Measurements from ENCODE around the gene NOC3L.

NOC3L gene

DNA sequence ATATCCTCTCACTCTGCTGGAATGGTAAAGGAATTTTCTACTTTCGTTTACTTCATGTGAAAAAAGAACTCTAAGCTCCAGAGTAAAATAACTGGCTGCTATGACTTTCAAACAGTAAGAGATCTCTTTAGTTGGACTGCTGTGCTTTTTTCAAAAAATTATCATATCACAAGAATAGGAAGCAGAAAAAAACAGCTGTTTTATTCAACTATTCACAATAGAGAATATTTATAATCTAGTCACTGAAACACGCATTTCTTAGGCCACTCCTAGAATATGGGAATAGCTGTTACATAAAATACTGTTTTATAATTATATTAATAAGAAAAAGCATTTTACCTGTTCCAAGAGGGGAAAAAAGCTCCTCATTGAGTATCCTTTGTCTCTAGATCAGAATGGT is 29.7 kb downstream of the NOC3L start:
- TF ChIP-seq ZEB2 (tag by site-specific recombination; IDR thresholded peaks at IDR 0.05) = no peak
- ChIA-PET POLR2A (no interaction called here), CTCF (interaction anchor here (0.6 to 3.4 kb wide), 6 partner anchors 8 to 416 kb away, joined by 3 to 37 read pairs (median 4); no protein-coding TSS in a partner anchor)
- no peaks in the 10 kb centered on the region for H3K4me1 ChIP-seq (ENCODE audit: control insufficient read depth, insufficient read depth, low read length)
- H3K36me3 ChIP-seq (ENCODE audit: control insufficient read depth in 2 of 2, insufficient read depth in 1 of 2, low read length in 2 of 2) = peaks cover 65 to 77% of the 10 kb centered on the region in 2 experiments
- no peaks in the 10 kb centered on the region for H3K9me3 ChIP-seq (ENCODE audit: control insufficient read depth, insufficient read depth, low read depth, low read length)
- no peak overlapping the region for H3K27ac ChIP-seq (ENCODE audit: extremely low read depth, low read depth, low read length)
- no peak overlapping the region for H3K4me3 ChIP-seq (ENCODE audit: low read depth, low read length)

DNA sequence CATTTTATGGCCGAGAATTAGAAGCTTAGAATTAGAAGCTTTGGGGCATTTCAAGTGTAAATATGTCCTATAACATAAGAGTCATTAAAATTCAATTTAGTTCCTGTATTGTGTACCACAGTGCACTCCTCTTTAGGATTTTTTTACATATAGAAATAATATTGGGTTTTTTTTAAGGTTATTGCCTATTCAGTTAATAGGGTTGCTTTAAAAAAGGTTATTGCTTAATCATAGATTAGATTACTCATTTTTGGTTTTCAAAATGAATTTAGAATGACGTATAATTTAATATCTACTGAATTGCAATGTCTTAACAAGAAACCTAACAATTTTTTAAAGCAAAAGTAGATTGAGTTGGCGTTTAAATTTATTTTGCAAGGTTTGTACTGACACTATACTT is 34.1 kb downstream of the NOC3L start:
- POLR2A ChIA-PET = no interaction called here
- Histone ChIP-seq H3K4me3 (ENCODE audit: low read depth, low read length) (no peak overlapping the region), H3K4me1 (ENCODE audit: control insufficient read depth, insufficient read depth, low read length) (no peaks in the 10 kb centered on the region), H3K27ac (ENCODE audit: extremely low read depth, low read depth, low read length) (no peak overlapping the region), H3K36me3 (ENCODE audit: control insufficient read depth in 2 of 2, insufficient read depth in 1 of 2, low read length in 2 of 2) (peaks cover 42 to 66% of the 10 kb centered on the region in 2 experiments), H3K9me3 (ENCODE audit: control insufficient read depth, insufficient read depth, low read depth, low read length) (no peaks in the 10 kb centered on the region)
- TF ChIP-seq ZNF560 (tag by site-specific recombination; IDR thresholded peaks at IDR 0.05; ENCODE audit: borderline replicate concordance) = no peak
- CTCF ChIA-PET = interaction anchor here (1.6 kb wide), 1 partner anchor 413 kb away, joined by 3 read pairs; no protein-coding TSS in a partner anchor

DNA sequence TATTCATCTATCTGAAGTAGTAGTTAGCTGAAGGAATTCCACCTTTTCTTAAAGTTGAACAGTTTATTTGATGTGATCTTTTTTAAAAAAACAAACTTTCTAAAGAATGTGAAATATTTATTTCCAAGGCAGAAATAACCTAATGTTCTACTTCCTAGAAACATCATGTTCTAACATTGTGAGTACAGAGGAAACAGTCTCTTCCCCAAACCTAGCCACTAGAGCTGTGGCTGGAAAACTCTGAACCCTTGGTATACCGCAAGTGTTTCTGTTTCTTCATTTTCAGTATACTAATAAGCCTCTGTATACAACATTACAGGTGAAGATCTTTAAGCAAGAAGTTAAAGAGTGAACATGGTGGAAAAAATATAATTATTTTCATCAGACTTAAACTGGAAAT is 35.1 kb downstream of the NOC3L start:
- peaks cover 39 to 68% of the 10 kb centered on the region in 2 experiments for H3K36me3 ChIP-seq (ENCODE audit: control insufficient read depth in 2 of 2, insufficient read depth in 1 of 2, low read length in 2 of 2)
- CTCF ChIA-PET = interaction anchor here (0.7 to 1.1 kb wide), 3 partner anchors 21 to 47 kb away, joined by 3 to 4 read pairs (median 3); no protein-coding TSS in a partner anchor

More for the DNA sequence above, 35.1 kb downstream of the NOC3L start:
- no peak overlapping the region for H3K4me3 ChIP-seq (ENCODE audit: low read depth, low read length)
- H3K27ac ChIP-seq (ENCODE audit: extremely low read depth, low read depth, low read length) = no peak overlapping the region
- TF ChIP-seq MYNN (tag by site-specific recombination; IDR thresholded peaks at IDR 0.05; ENCODE audit: borderline replicate concordance) = no peak
- TF ChIP-seq ZNF24 (tag by site-specific recombination; IDR thresholded peaks at IDR 0.05) = no peak
- TF ChIP-seq, protein P1, sequence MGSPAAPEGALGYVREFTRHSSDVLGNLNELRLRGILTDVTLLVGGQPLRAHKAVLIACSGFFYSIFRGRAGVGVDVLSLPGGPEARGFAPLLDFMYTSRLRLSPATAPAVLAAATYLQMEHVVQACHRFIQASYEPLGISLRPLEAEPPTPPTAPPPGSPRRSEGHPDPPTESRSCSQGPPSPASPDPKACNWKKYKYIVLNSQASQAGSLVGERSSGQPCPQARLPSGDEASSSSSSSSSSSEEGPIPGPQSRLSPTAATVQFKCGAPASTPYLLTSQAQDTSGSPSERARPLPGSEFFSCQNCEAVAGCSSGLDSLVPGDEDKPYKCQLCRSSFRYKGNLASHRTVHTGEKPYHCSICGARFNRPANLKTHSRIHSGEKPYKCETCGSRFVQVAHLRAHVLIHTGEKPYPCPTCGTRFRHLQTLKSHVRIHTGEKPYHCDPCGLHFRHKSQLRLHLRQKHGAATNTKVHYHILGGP (tag by site-specific recombination; IDR thresholded peaks at IDR 0.05) = no peak
- TF ChIP-seq, protein P2, sequence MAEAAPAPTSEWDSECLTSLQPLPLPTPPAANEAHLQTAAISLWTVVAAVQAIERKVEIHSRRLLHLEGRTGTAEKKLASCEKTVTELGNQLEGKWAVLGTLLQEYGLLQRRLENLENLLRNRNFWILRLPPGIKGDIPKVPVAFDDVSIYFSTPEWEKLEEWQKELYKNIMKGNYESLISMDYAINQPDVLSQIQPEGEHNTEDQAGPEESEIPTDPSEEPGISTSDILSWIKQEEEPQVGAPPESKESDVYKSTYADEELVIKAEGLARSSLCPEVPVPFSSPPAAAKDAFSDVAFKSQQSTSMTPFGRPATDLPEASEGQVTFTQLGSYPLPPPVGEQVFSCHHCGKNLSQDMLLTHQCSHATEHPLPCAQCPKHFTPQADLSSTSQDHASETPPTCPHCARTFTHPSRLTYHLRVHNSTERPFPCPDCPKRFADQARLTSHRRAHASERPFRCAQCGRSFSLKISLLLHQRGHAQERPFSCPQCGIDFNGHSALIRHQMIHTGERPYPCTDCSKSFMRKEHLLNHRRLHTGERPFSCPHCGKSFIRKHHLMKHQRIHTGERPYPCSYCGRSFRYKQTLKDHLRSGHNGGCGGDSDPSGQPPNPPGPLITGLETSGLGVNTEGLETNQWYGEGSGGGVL (tag by site-specific recombination; IDR thresholded peaks at IDR 0.05) = no peak
- no peak for TF ChIP-seq ZNF623 (tag by site-specific recombination; IDR thresholded peaks at IDR 0.05)
- no peak for TF ChIP-seq ZNF830 (tag by site-specific recombination; IDR thresholded peaks at IDR 0.05; ENCODE audit: low read depth)
- no peak for TF ChIP-seq ZFP69B (tag by site-specific recombination; IDR thresholded peaks at IDR 0.05)
- TF ChIP-seq, protein P3, sequence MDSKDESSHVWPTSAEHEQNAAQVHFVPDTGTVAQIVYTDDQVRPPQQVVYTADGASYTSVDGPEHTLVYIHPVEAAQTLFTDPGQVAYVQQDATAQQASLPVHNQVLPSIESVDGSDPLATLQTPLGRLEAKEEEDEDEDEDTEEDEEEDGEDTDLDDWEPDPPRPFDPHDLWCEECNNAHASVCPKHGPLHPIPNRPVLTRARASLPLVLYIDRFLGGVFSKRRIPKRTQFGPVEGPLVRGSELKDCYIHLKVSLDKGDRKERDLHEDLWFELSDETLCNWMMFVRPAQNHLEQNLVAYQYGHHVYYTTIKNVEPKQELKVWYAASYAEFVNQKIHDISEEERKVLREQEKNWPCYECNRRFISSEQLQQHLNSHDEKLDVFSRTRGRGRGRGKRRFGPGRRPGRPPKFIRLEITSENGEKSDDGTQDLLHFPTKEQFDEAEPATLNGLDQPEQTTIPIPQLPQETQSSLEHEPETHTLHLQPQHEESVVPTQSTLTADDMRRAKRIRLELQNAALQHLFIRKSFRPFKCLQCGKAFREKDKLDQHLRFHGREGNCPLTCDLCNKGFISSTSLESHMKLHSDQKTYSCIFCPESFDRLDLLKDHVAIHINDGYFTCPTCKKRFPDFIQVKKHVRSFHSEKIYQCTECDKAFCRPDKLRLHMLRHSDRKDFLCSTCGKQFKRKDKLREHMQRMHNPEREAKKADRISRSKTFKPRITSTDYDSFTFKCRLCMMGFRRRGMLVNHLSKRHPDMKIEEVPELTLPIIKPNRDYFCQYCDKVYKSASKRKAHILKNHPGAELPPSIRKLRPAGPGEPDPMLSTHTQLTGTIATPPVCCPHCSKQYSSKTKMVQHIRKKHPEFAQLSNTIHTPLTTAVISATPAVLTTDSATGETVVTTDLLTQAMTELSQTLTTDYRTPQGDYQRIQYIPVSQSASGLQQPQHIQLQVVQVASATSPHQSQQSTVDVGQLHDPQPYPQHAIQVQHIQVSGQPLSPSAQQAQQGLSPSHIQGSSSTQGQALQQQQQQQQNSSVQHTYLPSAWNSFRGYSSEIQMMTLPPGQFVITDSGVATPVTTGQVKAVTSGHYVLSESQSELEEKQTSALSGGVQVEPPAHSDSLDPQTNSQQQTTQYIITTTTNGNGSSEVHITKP (tag by site-specific recombination; IDR thresholded peaks at IDR 0.05) = no peak
- TF ChIP-seq HOXA7 (CRISPR knock-in tag; IDR thresholded peaks at IDR 0.05; ENCODE audit: borderline replicate concordance) = no peak
- TF ChIP-seq KLF9 (tag by site-specific recombination; IDR thresholded peaks at IDR 0.05; ENCODE audit: low read depth) = no peak
- no peaks in the 10 kb centered on the region for H3K9me3 ChIP-seq (ENCODE audit: control insufficient read depth, insufficient read depth, low read depth, low read length)
- POLR2A ChIA-PET = no interaction called here
- no peaks in the 10 kb centered on the region for H3K4me1 ChIP-seq (ENCODE audit: control insufficient read depth, insufficient read depth, low read length)

Measured in HEK293 (cell line).